H9 (cell line): ENCODE results near the gene C5orf15. TPM values are rescaled to one million over a fixed set of nuclear protein-coding genes. Genes with fewer than 3 reads are reported as not detected.
A peak's percentile ranks its signal among the peaks of the same experiment; 100 is the strongest.

Experiments
- DNase-seq: peaks from one replicate; pipeline ENCODE4 v3.0.0-alpha.2; 2017
- H2AFZ ChIP-seq: one replicate; pipeline ENCODE4 v1.6.1; 2013; ENCODE audit warnings: mild to moderate bottlenecking, low read length, control low read depth, moderate library complexity
- H2AK5ac ChIP-seq: 2 replicates; pipeline ENCODE4 v1.6.1; 2013; ENCODE audit warnings: low read length, control low read depth, mixed read lengths; ENCODE audit not compliant: insufficient read length
- H2BK120ac ChIP-seq: one replicate; pipeline ENCODE4 v1.6.1; 2013; ENCODE audit warnings: low read depth, mild to moderate bottlenecking, low read length, control low read depth, inconsistent platforms; ENCODE audit not compliant: poor library complexity, severe bottlenecking
- H2BK12ac ChIP-seq: 2 replicates; pipeline ENCODE4 v1.6.1; 2013; ENCODE audit warnings: low read length, control low read depth, mixed read lengths, low read depth; ENCODE audit not compliant: insufficient read length
- H2BK15ac ChIP-seq: 2 replicates; pipeline ENCODE4 v1.6.1; 2013; ENCODE audit warnings: low read depth, low read length, control low read depth
- H2BK20ac ChIP-seq: one replicate; pipeline ENCODE4 v1.6.1; 2013; ENCODE audit warnings: low read depth, mild to moderate bottlenecking, low read length, control low read depth, inconsistent platforms; ENCODE audit not compliant: poor library complexity, severe bottlenecking
- H2BK5ac ChIP-seq: 2 replicates; pipeline ENCODE4 v1.6.1; 2013; ENCODE audit warnings: low read length, control low read depth, mixed read lengths; ENCODE audit not compliant: insufficient read length
- H3K14ac ChIP-seq: 2 replicates; pipeline ENCODE4 v1.6.1; 2013; ENCODE audit warnings: low read length, control low read depth; ENCODE audit not compliant: insufficient read depth
- H3K18ac ChIP-seq: 2 replicates; pipeline ENCODE4 v1.6.1; 2013; ENCODE audit warnings: low read depth, mild to moderate bottlenecking, mixed read lengths, low read length, control low read depth; ENCODE audit not compliant: insufficient read length
- H3K23ac ChIP-seq: 2 replicates; pipeline ENCODE4 v1.6.1; 2013; ENCODE audit warnings: low read length, control low read depth, mixed read lengths, low read depth; ENCODE audit not compliant: insufficient read length
- H3K23me2 ChIP-seq: 2 replicates; pipeline ENCODE4 v1.6.1; 2013; ENCODE audit warnings: low read depth, mild to moderate bottlenecking, mixed read lengths, low read length, control low read depth; ENCODE audit not compliant: insufficient read length, poor library complexity, severe bottlenecking
- H3K27ac ChIP-seq: 2 replicates; pipeline ENCODE4 v1.5.1; 2013; ENCODE audit warnings: low read length, control low read depth, mixed read lengths, low read depth; ENCODE audit not compliant: insufficient read length
- H3K27me3 ChIP-seq: 2 replicates; pipeline ENCODE4 v1.6.1; 2013; ENCODE audit warnings: low read length, control low read depth, inconsistent platforms; ENCODE audit not compliant: insufficient read depth
- H3K4ac ChIP-seq: 2 replicates; pipeline ENCODE4 v1.6.1; 2013; ENCODE audit warnings: low read depth, mild to moderate bottlenecking, control low read depth, inconsistent platforms, low read length, moderate library complexity
- H3K4me1 ChIP-seq: 2 replicates; pipeline ENCODE4 v1.6.1; 2013; ENCODE audit warnings: low read length, control low read depth, inconsistent platforms; ENCODE audit not compliant: insufficient read depth
- H3K4me2 ChIP-seq: 2 replicates; pipeline ENCODE4 v1.6.1; 2013; ENCODE audit warnings: low read length, control low read depth, mixed read lengths; ENCODE audit not compliant: insufficient read length, insufficient read depth
- H3K56ac ChIP-seq: 2 replicates; pipeline ENCODE4 v1.6.1; 2013; ENCODE audit warnings: low read depth, mild to moderate bottlenecking, mixed read lengths, low read length, control low read depth; ENCODE audit not compliant: insufficient read length
- H3K79me1 ChIP-seq: 2 replicates; pipeline ENCODE4 v1.6.1; 2013; ENCODE audit warnings: low read depth, mild to moderate bottlenecking, moderate library complexity, low read length, control low read depth, inconsistent platforms; ENCODE audit not compliant: insufficient read depth, poor library complexity, severe bottlenecking
- H3K79me2 ChIP-seq: 2 replicates; pipeline ENCODE4 v1.6.1; 2013; ENCODE audit warnings: low read length, control low read depth, inconsistent platforms; ENCODE audit not compliant: insufficient read depth
- H3K9ac ChIP-seq: 2 replicates; pipeline ENCODE4 v1.6.1; 2013; ENCODE audit warnings: low read length, control low read depth, mixed read lengths; ENCODE audit not compliant: insufficient read length; ENCODE audit errors: extremely low read depth
- H3K9me3 ChIP-seq: one replicate; pipeline ENCODE4 v1.6.1; 2013; ENCODE audit warnings: low read depth, low read length, inconsistent platforms; ENCODE audit not compliant: control insufficient read depth
- H3T11ph ChIP-seq: one replicate; pipeline ENCODE4 v1.6.1; 2013; ENCODE audit warnings: mild to moderate bottlenecking, low read length, control low read depth, inconsistent platforms
- H4K20me1 ChIP-seq: one replicate; pipeline ENCODE4 v1.6.1; 2013; ENCODE audit not compliant: control insufficient read depth, insufficient read length, insufficient read depth
- H4K5ac ChIP-seq: 2 replicates; pipeline ENCODE4 v1.6.1; 2013; ENCODE audit warnings: low read depth, mild to moderate bottlenecking, mixed read lengths, low read length, control low read depth; ENCODE audit not compliant: insufficient read length
- H4K8ac ChIP-seq: replicated peaks from 2 replicates; pipeline ENCODE4 v1.6.1; 2013; ENCODE audit warnings: low read length, control low read depth, mixed read lengths, low read depth; ENCODE audit not compliant: insufficient read length
- H4K91ac ChIP-seq: 2 replicates; pipeline ENCODE4 v1.6.1; 2013; ENCODE audit warnings: low read depth, mild to moderate bottlenecking, moderate library complexity, mixed read lengths, low read length, control low read depth; ENCODE audit not compliant: insufficient read length
- H3K27ac Mint-ChIP-seq, 3 experiments: 2 replicates in 2 of 3; 3 replicates in 1 of 3; pipeline ENCODE4 v1.8.0; 2020 to 2021; ENCODE audit warnings: mixed read lengths in 3 of 3, mild to moderate bottlenecking in 1 of 3, moderate library complexity in 1 of 3
- H3K27me3 Mint-ChIP-seq: 2 replicates; pipeline ENCODE4 v1.8.0; 2021; ENCODE audit warnings: low read depth, mild to moderate bottlenecking, moderate library complexity, mixed read lengths
- H3K36me3 Mint-ChIP-seq, 3 experiments: 2 replicates in 2 of 3; 3 replicates in 1 of 3; pipeline ENCODE4 v1.8.0; 2020 to 2021; ENCODE audit warnings: low read depth in 3 of 3, mixed read lengths in 3 of 3; ENCODE audit not compliant: insufficient read depth in 1 of 3
- H3K4me1 Mint-ChIP-seq, 2 experiments: 2 replicates each; pipeline ENCODE4 v1.8.0; 2020; ENCODE audit warnings: mixed read lengths in 2 of 2
- H3K4me3 Mint-ChIP-seq, 2 experiments: 2 replicates in 1 of 2; 3 replicates in 1 of 2; pipeline ENCODE4 v1.8.0; 2020 to 2021; ENCODE audit warnings: mild to moderate bottlenecking in 2 of 2, mixed read lengths in 2 of 2, moderate library complexity in 1 of 2
- H3K9me3 Mint-ChIP-seq, 2 experiments: 2 replicates in 1 of 2; 3 replicates in 1 of 2; pipeline ENCODE4 v1.8.0; 2020; ENCODE audit warnings: mild to moderate bottlenecking in 2 of 2, mixed read lengths in 2 of 2, moderate library complexity in 1 of 2
- WGBS: extraction: QIAGEN DNeasy Blood & Tissue Kit; methylation state at CpG from one replicate; pipeline ENCODE4 v1.1.7; 2013; ENCODE audit warnings: missing lambda C conversion rate, low lambda C conversion rate, mixed read lengths; ENCODE audit not compliant: insufficient read length; ENCODE audit errors: extremely low coverage; 5-methylcytosine and 5-hydroxymethylcytosine counted together
- total RNA-seq: library from RNA; stranded (reverse); gene quantifications from 2 replicates; pipeline ENCODE4 v1.2.1, GENCODE V29; 2021
- TF ChIP-seq, protein P1 (sequence below): fragments of 200-600 bp; sonication (generic); conservative IDR thresholded peaks from 3 replicates; pipeline ENCODE4 v1.8.0; 2021; ENCODE audit warnings: antibody characterized with exemption, mild to moderate bottlenecking

Gene C5orf15
- total RNA-seq, 1 experiment from 2014 or later = 33.4 TPM

DNA sequence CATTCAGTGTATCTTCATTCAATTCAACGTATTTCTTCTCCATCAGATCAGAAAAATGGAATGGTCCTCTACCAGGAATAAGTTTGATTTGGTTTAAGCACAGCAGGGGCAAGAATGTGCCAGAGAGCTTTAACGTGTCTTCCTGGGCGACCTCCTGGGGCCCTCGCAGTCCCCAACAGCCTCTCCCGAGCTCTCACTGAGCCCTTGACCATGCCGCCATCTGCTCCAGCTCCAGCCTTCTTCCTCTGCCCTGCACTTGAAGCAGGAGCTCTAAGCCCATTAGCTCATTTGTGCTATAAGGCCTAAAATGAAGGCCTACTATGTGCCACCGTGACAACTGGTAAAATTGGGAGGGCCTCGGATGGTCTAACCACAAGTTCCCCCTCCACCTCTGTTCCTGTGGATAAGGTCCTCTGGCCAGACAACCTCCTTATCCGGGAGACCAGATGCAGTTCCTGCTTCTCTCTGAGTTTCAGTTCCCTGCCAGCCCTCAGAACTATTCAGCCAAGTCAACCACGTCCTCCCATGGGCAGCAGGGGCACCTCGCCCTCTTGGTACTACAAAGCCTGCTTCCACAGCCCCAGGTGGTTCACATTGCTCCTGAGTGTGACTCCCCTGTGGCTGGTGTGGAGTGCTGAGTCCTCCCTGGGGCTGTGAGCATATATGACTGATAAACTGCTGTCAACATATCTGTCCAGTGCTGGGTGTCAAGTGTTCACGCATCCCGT lies 35.8 kb downstream of the C5orf15 start:
- H4K91ac ChIP-seq = no peak overlapping the region
- H3K9me3 Mint-ChIP-seq = peaks cover 9 to 10% of the 10 kb centered on the region in 2 experiments; a peak in 4 of 5 replicates

More for the DNA sequence above, 35.8 kb downstream of the C5orf15 start:
- Mint-ChIP-seq H3K27me3 (peaks cover 2% of the 10 kb centered on the region), H3K4me3 (no peak overlapping the region), H3K27ac (0 out of 7 replicates have a peak overlapping the region, but pooled peaks of 1 of the 3 experiments have one; percentile 15), H3K36me3 (no peaks in the 10 kb centered on the region; a peak in 2 of 7 replicates), H3K4me1 (0 out of 4 replicates have a peak, but pooled peaks cover 0 to 3% of the 10 kb centered on the region in 2 experiments)
- TF ChIP-seq, protein P1, sequence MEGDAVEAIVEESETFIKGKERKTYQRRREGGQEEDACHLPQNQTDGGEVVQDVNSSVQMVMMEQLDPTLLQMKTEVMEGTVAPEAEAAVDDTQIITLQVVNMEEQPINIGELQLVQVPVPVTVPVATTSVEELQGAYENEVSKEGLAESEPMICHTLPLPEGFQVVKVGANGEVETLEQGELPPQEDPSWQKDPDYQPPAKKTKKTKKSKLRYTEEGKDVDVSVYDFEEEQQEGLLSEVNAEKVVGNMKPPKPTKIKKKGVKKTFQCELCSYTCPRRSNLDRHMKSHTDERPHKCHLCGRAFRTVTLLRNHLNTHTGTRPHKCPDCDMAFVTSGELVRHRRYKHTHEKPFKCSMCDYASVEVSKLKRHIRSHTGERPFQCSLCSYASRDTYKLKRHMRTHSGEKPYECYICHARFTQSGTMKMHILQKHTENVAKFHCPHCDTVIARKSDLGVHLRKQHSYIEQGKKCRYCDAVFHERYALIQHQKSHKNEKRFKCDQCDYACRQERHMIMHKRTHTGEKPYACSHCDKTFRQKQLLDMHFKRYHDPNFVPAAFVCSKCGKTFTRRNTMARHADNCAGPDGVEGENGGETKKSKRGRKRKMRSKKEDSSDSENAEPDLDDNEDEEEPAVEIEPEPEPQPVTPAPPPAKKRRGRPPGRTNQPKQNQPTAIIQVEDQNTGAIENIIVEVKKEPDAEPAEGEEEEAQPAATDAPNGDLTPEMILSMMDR = no peak
- Histone ChIP-seq H2AK5ac (no peak overlapping the region), H3K79me1 (no peaks in the 10 kb centered on the region), H3K23ac (no peak overlapping the region), H3K23me2 (no peaks in the 10 kb centered on the region), H4K5ac (no peak overlapping the region), H3K27ac (no peak overlapping the region), H3K18ac (no peak overlapping the region), H2BK5ac (no peak overlapping the region), H3T11ph (no peak overlapping the region), H2BK20ac (no peak overlapping the region), H3K79me2 (no peaks in the 10 kb centered on the region), H2BK12ac (no peak overlapping the region), H3K9ac (no peak overlapping the region), H3K4me2 (no peak overlapping the region), H2BK120ac (no peak overlapping the region), H3K14ac (no peak overlapping the region), H2BK15ac (no peak overlapping the region), H3K27me3 (no peaks in the 10 kb centered on the region), H4K20me1 (no peaks in the 10 kb centered on the region), H3K56ac (no peak overlapping the region), H4K8ac (no peak overlapping the region), H3K4ac (no peak overlapping the region), H3K4me1 (no peaks in the 10 kb centered on the region), H2AFZ (no peak overlapping the region), H3K9me3 (no peaks in the 10 kb centered on the region)
- DNase-seq = no peak
- WGBS = no CpG with 5 or more reads among the region's 13 CpGs
